Panc1 (cell line): Measurements from ENCODE around the gene MSTO1. TPM values are rescaled to one million over a fixed set of nuclear protein-coding genes. Genes with fewer than 3 reads are reported as not detected.
A peak's percentile ranks its signal among the peaks of the same experiment; 100 is the strongest.
"Not testable (repeated sequence)": the region's sequence is repeated elsewhere in the genome, so short reads cannot be mapped to it uniquely, and the experiment has no call there.

Experiments
- ATAC-seq: fragments of 200-7000 bp; cut with Tn5 transposase; 2 replicates; pipeline ENCODE4 v1.9.1; 2020; ENCODE audit warnings: mild to moderate bottlenecking, moderate library complexity
- BruUV-seq: library from RNA; stranded (reverse); fragments of 400-500 nt; replicated peaks from 2 replicates; lab custom pipeline; 2021; lab: Mats Ljungman, UMichigan
- CTCF ChIA-PET: fragments of 300-600 bp; sonication (Branson Sonifier 250); formaldehyde crosslinking; loops from one replicate; lab custom pipeline; 2022; ENCODE audit warnings: antibody characterized with exemption; lab: Charles Lee
- POLR2A ChIA-PET: fragments of 300-600 bp; sonication (Branson Sonifier 250); formaldehyde crosslinking; loops from one replicate; lab custom pipeline; 2022; ENCODE audit warnings: antibody characterized with exemption; lab: Charles Lee
- DNase-seq: peaks from one replicate; pipeline ENCODE4 v3.0.0-alpha.2; 2010; ENCODE audit warnings: low read depth, low spot score
- H3K27ac ChIP-seq: 2 replicates; pipeline ENCODE4 v1.5.1; 2011; ENCODE audit warnings: mild to moderate bottlenecking, low read length, inconsistent platforms
- H3K27me3 ChIP-seq: fragments of 200-500 bp; sonication (Bioruptor generic); 2 replicates; pipeline ENCODE4 v1.6.0; 2014; ENCODE audit warnings: low read length, inconsistent platforms; ENCODE audit not compliant: control insufficient read depth, insufficient read depth
- H3K36me3 ChIP-seq: fragments of 200-500 bp; sonication (Bioruptor generic); 2 replicates; pipeline ENCODE4 v1.5.1; 2014; ENCODE audit warnings: inconsistent platforms, mild to moderate bottlenecking, low read length, moderate library complexity; ENCODE audit not compliant: control insufficient read depth, insufficient read depth
- H3K4me1 ChIP-seq: 2 replicates; pipeline ENCODE4 v1.5.1; 2011; ENCODE audit warnings: inconsistent platforms, mild to moderate bottlenecking, low read length, moderate library complexity; ENCODE audit not compliant: control insufficient read depth, insufficient read depth
- H3K4me3 ChIP-seq, 2 experiments: 2 replicates each; pipeline ENCODE4 v1.5.1; 2011 to 2012; ENCODE audit warnings: low read depth in 2 of 2, low read length in 2 of 2, mild to moderate bottlenecking in 2 of 2, inconsistent platforms in 1 of 2, moderate library complexity in 1 of 2
- H3K9me3 ChIP-seq: fragments of 200-500 bp; sonication (Bioruptor generic); 2 replicates; pipeline ENCODE4 v1.5.1; 2014; ENCODE audit warnings: low read depth, mild to moderate bottlenecking, inconsistent platforms, low read length, moderate library complexity; ENCODE audit not compliant: control insufficient read depth, insufficient read depth
- POLR2AphosphoS5 ChIP-seq: IDR thresholded peaks from 2 replicates; pipeline ENCODE4 v1.6.1; 2012; ENCODE audit warnings: mild to moderate bottlenecking, low read depth, low read length, moderate library complexity
- REST ChIP-seq, 2 experiments: IDR thresholded peaks; 2 replicates each; pipeline ENCODE4 v1.6.1; 2011 to 2012; ENCODE audit warnings: low read depth in 2 of 2, control low read depth in 1 of 2, low read length in 1 of 2, mild to moderate bottlenecking in 1 of 2, moderate library complexity in 1 of 2; ENCODE audit not compliant: insufficient read depth in 1 of 2
- SIN3A ChIP-seq: IDR thresholded peaks from 2 replicates; pipeline ENCODE4 v1.6.1; 2012; ENCODE audit warnings: low read depth, mild to moderate bottlenecking, low read length, moderate library complexity, borderline replicate concordance; ENCODE audit not compliant: insufficient read depth
- TCF7L2 ChIP-seq: IDR thresholded peaks from 2 replicates; pipeline ENCODE4 v1.6.1; 2011; ENCODE audit warnings: mild to moderate bottlenecking, low read depth, low read length, inconsistent platforms
- in situ Hi-C: cut with HindIII; loops from 2 replicates; pipeline ENCODE4 v1.10.0; 2016; ENCODE audit warnings: low sequenced_read_pairs, low pct_unique_long_range_greater_than_20kb
- intact Hi-C: fragments of 100-400 bp; cut with micrococcal nuclease; formaldehyde crosslinking; loops from one replicate; pipeline ENCODE4 v1.10.0; 2022; ENCODE audit not compliant: unreplicated experiment
- total RNA-seq: library from RNA; stranded (reverse); gene quantifications from one replicate; pipeline ENCODE4 v1.2.1, GENCODE V29; 2021; ENCODE audit not compliant: unreplicated experiment
- TF ChIP-seq, protein P1 (sequence below): fragments of 450-650 bp; IDR thresholded peaks from 2 replicates; pipeline ENCODE4 v1.5.1; 2017; ENCODE audit warnings: mild to moderate bottlenecking

MSTO1 gene
- total RNA-seq, 1 experiment from 2014 or later, result 60.9 TPM

- no peaks in the 10 kb centered on the region for H3K27me3 ChIP-seq
- H3K27ac ChIP-seq, result no peak overlapping the region
- H3K36me3 ChIP-seq, result no peaks in the 10 kb centered on the region
- in situ Hi-C loops (no loop called here), intact Hi-C loops (no loop called here)
- ChIA-PET POLR2A (interaction anchor here (0.6 kb wide), 1 partner anchor 13 kb away, joined by 6 read pairs; no protein-coding TSS in a partner anchor), CTCF (no interaction called here)
- no peak overlapping the region for H3K4me3 ChIP-seq
- no peaks in the 10 kb centered on the region for H3K4me1 ChIP-seq
- peak; percentile 82 for ATAC-seq
- DNase-seq, result peak; percentile 27
- TF ChIP-seq TCF7L2 (no peak), POLR2AphosphoS5 (no peak), REST (IDR thresholded peaks at IDR 0.05; ENCODE audit: insufficient read depth in 1 of 2, low read depth in 2 of 2, low read length in 1 of 2) (no peak)
- TF ChIP-seq, protein P1, sequence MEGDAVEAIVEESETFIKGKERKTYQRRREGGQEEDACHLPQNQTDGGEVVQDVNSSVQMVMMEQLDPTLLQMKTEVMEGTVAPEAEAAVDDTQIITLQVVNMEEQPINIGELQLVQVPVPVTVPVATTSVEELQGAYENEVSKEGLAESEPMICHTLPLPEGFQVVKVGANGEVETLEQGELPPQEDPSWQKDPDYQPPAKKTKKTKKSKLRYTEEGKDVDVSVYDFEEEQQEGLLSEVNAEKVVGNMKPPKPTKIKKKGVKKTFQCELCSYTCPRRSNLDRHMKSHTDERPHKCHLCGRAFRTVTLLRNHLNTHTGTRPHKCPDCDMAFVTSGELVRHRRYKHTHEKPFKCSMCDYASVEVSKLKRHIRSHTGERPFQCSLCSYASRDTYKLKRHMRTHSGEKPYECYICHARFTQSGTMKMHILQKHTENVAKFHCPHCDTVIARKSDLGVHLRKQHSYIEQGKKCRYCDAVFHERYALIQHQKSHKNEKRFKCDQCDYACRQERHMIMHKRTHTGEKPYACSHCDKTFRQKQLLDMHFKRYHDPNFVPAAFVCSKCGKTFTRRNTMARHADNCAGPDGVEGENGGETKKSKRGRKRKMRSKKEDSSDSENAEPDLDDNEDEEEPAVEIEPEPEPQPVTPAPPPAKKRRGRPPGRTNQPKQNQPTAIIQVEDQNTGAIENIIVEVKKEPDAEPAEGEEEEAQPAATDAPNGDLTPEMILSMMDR, result no peak
- H3K9me3 ChIP-seq, result no peaks in the 10 kb centered on the region
- BruUV-seq, result no TSS peak
These were observed 18.2 kb upstream of the MSTO1 start for GRCh38 chr1:155591770-155592169.

DNA sequence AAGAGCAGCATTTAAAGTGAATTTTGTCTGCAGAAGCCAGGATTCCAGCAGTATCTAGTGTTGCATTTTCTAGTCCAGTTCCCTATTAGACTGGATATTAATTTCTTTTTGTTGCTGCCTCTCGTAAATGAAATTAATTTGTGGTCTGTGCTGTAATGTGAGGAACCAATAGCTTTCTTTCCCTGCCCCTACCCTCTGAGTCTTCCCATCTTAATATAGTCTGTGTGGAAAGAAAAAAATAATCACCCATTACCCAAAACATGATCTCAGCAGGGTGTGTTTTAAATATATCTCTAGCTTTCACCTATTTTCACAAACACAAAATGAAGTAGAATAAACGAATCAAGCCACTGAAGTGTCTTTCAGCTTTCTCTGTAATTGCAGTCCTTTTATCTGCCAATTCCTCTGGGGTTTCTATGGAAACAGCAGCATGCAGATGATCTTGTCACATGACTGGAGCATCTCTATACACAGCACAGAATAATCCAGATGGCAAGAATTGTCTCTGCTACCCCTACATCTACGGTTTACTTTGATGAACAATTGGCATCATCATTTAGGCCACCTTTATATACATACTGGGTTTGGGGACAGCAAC, 14.0 kb upstream of the MSTO1 start:
- H3K36me3 ChIP-seq, in situ Hi-C loops, intact Hi-C loops, BruUV-seq, H3K4me1 ChIP-seq, ATAC-seq, H3K27me3 ChIP-seq, H3K27ac ChIP-seq, H3K9me3 ChIP-seq, H3K4me3 ChIP-seq, CTCF ChIA-PET, POLR2A ChIA-PET, DNase-seq: not testable (repeated sequence)

- BruUV-seq, result no TSS peak
- in situ Hi-C loops (no loop called here), intact Hi-C loops (no loop called here)
- DNase-seq (no peak), ATAC-seq (no peak)
- Histone ChIP-seq H3K36me3 (no peaks in the 10 kb centered on the region), H3K27me3 (no peaks in the 10 kb centered on the region), H3K9me3 (no peaks in the 10 kb centered on the region), H3K27ac (no peak overlapping the region), H3K4me3 (no peak overlapping the region), H3K4me1 (no peaks in the 10 kb centered on the region)
- TF ChIP-seq TCF7L2, result no peak
- no peak for TF ChIP-seq REST (IDR thresholded peaks at IDR 0.05; ENCODE audit: insufficient read depth in 1 of 2, low read depth in 2 of 2, low read length in 1 of 2)
- TF ChIP-seq POLR2AphosphoS5, result no peak
- TF ChIP-seq SIN3A, result no peak
- TF ChIP-seq, protein P1, result no peak
- CTCF ChIA-PET, result no interaction called here
- POLR2A ChIA-PET, result interaction anchor here (0.6 kb wide), 1 partner anchor 371 kb away, joined by 9 read pairs; no protein-coding TSS in a partner anchor
These were observed 13.2 kb upstream of the MSTO1 start for GRCh38 chr1:155596864-155597263.
